ENCODE data around the gene STAC2.

STAC2 gene

DNA sequence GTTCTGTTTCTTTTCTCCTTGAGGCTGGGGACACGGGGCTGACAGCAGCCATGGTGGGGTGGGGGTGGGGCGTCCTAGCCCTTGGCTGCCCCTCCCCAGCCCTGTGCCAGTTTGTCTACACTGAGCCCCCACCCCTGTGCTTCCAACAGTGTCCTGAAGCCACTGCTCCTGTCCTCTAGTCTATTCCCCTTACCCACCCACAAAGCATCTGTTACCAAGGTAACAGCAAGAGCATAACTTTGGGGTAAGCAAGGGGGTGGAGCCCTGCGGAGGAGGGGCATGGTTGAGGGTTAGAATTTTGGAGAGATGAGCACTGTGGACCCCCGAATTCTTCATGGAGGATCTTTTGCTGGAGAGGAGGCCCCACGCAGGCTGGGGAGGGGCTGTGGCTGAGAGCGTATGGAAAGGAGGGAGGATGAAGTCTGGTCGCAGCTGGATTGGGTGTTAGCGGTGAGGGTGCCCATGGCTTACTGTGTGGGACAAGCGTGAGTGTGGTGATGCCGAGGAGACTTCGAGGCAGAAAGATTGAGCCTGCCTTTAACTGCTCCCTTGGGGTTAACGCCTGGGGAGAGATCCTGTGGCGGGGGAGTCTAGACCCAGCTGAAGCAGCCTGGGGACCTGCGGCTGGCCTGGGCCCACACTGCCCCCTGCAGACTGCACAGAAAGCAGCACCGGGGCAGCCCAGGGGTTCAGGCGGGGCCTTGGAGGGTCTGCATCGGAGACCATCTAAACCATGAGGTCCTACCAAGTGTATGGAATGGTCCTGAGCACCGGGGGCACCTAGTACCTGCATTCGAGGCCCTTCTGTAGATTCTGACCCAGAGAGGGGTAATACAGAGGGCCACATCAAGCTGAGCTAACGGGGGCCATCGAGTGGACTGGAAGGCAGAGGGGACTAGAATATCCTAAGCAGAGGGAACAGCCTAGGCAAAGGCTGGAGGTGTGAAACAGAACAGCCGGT lies 6.1 kb upstream of the STAC2 start:
- peak; percentile 74 for DNase-seq

- DNase-seq = no peak
These were observed 5.4 kb upstream of the STAC2 start for GRCh38 chr17:39231091-39231561.

DNA sequence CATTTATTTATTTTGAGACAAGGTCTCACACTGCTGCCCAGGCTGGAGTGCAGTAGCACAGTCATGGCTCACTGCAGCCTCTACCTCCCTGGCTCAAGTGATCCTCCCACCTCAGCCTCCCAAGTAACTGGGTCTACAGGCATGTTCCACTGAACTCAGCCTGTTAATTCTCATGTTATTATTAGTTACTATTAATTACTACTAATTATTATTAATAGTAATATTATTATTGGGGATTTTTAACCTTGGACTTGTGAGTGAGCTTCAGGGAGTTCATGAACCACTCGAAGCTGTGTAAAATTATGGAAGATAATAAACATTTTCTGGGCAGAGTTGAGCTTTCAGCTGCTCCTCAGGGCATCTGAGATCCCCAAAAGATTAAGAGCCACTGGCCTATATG lies 4.6 kb upstream of the STAC2 start:
- no peak for DNase-seq

- no peak for DNase-seq
These were observed 3.6 kb upstream of the STAC2 start for GRCh38 chr17:39229274-39229913.

GRCh38 chr17:39227364-39227919 lies 1.7 kb upstream of the STAC2 start:
- no peak for DNase-seq

GRCh38 chr17:39225959-39226683 lies 376 bp upstream of the STAC2 start:
- peak; percentile 59 for DNase-seq

GRCh38 chr17:39224778-39225307 lies 902 bp downstream of the STAC2 start:
- DNase-seq = no peak

DNA sequence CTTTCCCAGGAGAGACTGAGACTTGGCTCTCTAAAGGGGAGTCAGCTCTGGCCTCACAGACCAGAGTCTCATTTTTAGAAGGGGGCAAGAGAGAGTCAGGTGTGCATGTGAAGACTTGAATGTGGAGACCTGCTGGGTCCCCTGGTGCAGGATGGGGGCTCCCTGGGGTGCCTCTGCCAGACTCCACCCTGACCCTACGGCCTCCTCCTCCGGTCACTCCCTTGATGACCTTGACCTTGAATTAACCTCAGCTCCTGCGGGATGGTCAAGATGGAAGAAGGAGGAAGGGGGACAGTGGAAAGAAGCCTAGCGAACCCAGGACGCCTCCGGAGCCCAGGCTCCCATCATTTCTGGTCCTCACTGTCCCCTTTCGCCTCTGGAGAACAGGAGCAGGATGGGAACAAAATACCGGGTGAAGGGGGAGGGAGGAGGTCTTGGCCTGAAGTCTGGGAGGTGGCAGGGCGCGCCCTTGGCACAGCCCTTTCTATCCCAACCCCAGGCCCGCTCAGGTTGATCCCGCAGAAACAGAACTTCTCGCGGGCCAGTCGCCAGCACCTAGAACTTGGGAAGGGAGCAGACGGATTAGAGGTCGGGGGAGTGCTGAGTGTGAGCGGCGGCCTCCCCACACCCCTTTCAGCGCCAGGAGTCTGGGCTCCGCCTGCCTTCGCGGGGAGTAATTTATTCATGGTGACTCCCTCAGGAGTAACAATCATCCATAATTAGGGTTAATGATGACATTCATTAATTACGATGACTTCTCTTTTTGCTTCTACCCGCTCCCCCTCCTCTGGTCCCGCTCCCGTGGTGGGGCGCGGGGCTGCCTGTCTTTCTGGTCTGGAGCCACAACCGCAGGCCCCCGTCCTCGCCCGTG lies 1.6 kb downstream of the STAC2 start:
- DNase-seq = no peak

DNA sequence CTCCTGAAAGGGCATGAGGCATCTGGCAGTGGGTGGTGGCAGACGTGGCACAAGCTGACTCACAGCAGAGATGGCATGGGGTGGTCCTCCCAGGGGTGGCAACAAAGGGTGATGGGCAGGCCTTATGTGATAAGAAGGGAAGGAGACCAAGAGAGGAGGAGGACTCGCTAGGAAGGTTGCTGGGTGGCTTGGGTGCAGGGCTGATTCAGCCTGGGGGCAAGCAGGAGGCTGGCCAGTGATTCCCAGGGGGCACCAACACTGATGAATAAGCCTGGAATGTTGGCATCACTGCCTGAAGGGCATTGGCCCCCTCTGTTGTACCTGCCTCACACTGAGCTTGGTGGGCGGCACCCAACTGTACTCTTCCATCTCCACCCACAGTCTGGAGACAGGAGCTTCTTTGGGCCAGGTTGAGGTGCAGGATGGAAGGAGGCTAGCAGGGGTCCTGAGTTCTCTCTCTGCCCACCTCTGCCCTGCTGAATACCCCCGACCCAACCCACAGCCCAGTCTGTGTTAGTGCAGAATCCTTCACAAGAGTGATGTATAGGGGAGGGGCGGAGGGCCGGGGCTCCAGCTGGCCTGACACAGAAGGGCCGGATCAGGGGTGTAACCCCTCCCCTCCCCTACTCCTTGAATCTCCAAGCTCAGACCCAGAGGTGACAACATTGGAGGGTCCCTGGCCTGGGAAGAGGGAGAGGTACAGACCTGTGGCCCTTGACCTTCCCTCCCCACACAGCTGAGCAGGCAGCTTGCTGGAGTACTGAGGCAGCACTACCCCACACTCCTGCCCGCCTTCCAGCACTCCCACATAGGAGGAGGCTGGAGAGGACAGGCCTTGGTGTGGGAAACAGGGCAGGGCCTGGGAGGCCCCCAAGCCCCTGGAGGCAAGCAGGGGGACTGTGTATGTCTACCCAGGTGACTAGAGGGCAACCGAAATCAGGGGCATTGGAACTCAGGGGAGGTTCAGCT lies 2.6 kb downstream of the STAC2 start:
- DNase-seq = no peak

- DNase-seq = no peak
These were observed 3.6 kb downstream of the STAC2 start for GRCh38 chr17:39222151-39222550.

DNA sequence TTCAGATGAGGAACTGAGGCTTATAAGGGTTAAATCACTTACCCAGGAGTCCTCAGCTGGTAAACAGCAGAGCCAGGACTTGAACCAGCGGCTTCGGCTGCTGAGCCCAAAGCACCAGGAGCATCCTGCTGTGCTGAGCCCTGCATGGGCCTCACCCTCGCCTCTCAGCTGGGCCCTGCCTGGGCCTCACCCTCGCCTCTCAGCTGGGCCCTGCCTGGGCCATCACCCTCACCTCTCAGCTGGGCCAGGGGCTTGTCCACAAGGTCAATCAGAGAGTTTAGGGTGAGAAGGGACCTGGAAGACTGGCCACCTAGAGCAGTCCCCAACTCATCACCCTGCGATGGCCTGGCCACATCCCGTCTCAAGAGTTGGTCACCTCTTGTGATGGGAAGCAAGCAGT lies 4.2 kb downstream of the STAC2 start:
- DNase-seq = no peak

DNA sequence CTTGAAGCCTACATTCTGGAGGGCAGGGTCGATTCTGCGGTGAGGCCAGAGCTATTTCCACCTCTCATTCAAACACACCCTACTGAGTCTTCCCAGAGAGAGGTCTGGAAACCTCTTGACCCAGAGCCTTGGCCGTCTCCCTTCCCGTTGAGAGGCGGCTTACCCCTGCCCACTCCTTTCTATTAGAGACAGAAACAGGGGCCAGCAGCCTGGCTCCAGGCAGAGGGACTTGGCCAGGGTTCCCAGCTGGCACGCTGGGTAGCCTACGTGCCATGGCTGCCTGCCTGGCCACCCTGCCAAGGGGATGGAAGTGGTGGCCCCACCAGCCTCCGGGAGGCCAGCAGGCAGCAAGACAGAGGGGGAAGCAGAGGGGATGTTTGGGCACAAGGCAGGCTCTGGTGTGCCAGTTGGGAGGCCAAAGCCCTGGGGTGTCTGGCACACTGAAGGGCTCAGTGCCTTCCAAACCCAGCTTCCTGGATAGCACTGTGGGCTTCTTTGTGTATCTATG lies 6.0 kb downstream of the STAC2 start:
- DNase-seq = no peak

DNA sequence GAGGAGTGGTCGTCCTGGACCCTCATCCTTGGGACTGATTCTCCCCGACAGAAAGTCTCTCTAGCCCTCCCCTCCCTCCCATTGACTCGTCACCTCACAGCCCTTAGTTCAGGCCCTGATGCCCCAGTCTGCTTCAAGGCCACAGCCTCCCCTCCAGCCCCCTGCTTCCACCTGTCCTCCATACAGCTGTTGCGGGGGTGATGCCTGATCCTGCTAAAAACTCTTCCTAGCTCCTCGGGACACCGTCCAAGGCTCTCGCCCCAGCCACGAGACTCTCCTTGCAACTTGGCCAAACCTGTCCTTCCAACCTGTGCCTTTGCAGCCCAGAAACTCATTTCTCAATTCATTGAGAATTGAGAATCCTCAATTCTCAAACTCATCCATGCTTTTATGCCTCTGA lies 6.8 kb downstream of the STAC2 start:
- DNase-seq = no peak

DNA sequence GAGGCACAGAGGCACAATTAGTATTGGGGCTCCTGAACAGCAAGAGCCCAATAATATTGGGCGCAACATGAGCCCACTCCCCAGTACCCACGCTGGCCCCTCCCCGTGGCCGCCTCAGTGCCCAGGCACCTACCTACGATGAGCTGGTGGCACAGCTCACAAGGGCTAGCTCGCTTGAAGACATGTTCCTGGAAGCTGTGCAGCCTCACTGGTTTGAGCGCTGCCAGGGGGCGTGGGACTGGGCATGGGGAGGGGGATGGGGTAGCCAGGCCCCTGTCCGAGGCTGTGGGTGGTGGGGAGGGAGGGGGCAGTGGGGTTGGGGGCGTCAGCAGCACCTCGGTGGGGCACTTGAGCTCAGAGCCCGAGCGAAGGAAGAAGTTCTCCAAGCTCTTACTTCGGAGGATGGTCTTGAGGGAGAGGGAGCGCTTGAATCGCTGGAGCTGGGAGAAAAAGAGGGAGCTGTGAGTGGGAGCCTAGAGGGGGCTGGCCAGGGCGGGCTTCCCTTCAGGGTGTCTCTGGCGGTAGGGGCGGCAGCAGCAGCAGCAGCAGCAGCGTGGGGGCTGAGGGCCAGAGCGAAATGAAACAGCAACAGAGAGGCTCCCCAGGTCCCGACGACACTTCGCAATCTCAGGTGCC lies 7.9 kb downstream of the STAC2 start:
- no peak for DNase-seq

DNA sequence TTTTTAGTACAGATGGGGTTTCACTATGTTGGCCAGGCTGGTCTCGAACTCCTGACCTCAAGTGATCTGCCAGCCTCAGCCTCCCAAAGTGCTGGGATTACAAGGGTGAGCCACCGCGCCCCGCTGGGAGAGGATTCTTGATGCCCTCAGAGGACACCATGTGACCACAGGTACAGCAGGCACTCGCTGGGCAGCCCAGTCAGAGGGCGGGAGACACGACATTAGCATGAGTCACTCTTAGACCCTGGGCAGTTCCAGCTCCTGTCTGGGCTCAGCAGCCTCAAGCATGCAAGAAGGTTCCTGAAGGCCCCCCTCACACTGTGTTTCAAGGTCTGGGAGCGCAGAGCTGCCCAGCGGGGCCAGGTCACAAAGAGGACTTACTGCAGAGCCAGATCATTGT lies 11.9 kb downstream of the STAC2 start:
- DNase-seq = no peak

- DNase-seq = no peak
These were observed 12.8 kb downstream of the STAC2 start for GRCh38 chr17:39212841-39213480.

- no peak for DNase-seq
These were observed 13.4 kb downstream of the STAC2 start for GRCh38 chr17:39212195-39212810.

GRCh38 chr17:39210093-39210434 lies 15.7 kb downstream of the STAC2 start:
- no peak for DNase-seq

Measured in CD4-positive, alpha-beta T cell treated with Interleukin-17A for 1 hour (primary cell).